RWPE2 (cell line): ENCODE measurements around the gene NKAIN2.
"Not testable (repeated sequence)": the region's sequence is repeated elsewhere in the genome, so short reads cannot be mapped to it uniquely, and the experiment has no call there.

Experiments used
- ATAC-seq: fragments of 200-7000 bp; cut with Tn5 transposase; 3 replicates; pipeline ENCODE4 v1.9.1; 2021; ENCODE audit warnings: low read depth
- DNase-seq: peaks from one replicate; pipeline ENCODE4 v3.0.0-alpha.2; 2020; ENCODE audit warnings: low spot score
- H3K27ac ChIP-seq: fragments of 450-650 bp; 2 replicates; pipeline ENCODE4 v1.5.1; 2017; ENCODE audit warnings: mild to moderate bottlenecking; ENCODE audit not compliant: poor library complexity, severe bottlenecking
- H3K27me3 ChIP-seq: fragments of 250-450 bp; sonication (Bioruptor Pico); 2 replicates; pipeline ENCODE4 v1.5.1; 2021; ENCODE audit warnings: mild to moderate bottlenecking, moderate library complexity; ENCODE audit not compliant: insufficient read depth, poor library complexity, severe bottlenecking
- H3K36me3 ChIP-seq: fragments of 250-450 bp; sonication (Bioruptor Pico); 2 replicates; pipeline ENCODE4 v1.5.1; 2020; ENCODE audit warnings: low read depth, mild to moderate bottlenecking, moderate library complexity
- H3K4me1 ChIP-seq: fragments of 250-450 bp; sonication (Bioruptor Pico); 2 replicates; pipeline ENCODE4 v1.5.1; 2021; ENCODE audit warnings: mild to moderate bottlenecking, moderate library complexity; ENCODE audit not compliant: insufficient read depth, poor library complexity, severe bottlenecking
- H3K4me3 ChIP-seq: fragments of 250-450 bp; sonication (Bioruptor Pico); 2 replicates; pipeline ENCODE4 v1.5.1; 2021; ENCODE audit warnings: mild to moderate bottlenecking, moderate library complexity; ENCODE audit not compliant: severe bottlenecking
- H3K9me3 ChIP-seq: fragments of 250-450 bp; sonication (Bioruptor Pico); 2 replicates; pipeline ENCODE4 v1.5.1; 2021; ENCODE audit warnings: mild to moderate bottlenecking, moderate library complexity; ENCODE audit not compliant: severe bottlenecking
- TF ChIP-seq, protein P1 (sequence below): fragments of 450-650 bp; IDR thresholded peaks from one replicate; pipeline ENCODE4 v1.5.1; 2017; ENCODE audit warnings: mild to moderate bottlenecking, moderate library complexity; ENCODE audit not compliant: poor library complexity, severe bottlenecking

Gene NKAIN2

GRCh38 chr6:124297507-124297906, 493.8 kb downstream of the NKAIN2 start:
- DNase-seq (no peak), ATAC-seq (no peak)
- Histone ChIP-seq H3K27me3 (no peaks in the 10 kb centered on the region), H3K4me1 (no peaks in the 10 kb centered on the region), H3K36me3 (no peaks in the 10 kb centered on the region), H3K9me3 (no peaks in the 10 kb centered on the region), H3K4me3 (no peak overlapping the region), H3K27ac (no peak overlapping the region)
- TF ChIP-seq, protein P1, sequence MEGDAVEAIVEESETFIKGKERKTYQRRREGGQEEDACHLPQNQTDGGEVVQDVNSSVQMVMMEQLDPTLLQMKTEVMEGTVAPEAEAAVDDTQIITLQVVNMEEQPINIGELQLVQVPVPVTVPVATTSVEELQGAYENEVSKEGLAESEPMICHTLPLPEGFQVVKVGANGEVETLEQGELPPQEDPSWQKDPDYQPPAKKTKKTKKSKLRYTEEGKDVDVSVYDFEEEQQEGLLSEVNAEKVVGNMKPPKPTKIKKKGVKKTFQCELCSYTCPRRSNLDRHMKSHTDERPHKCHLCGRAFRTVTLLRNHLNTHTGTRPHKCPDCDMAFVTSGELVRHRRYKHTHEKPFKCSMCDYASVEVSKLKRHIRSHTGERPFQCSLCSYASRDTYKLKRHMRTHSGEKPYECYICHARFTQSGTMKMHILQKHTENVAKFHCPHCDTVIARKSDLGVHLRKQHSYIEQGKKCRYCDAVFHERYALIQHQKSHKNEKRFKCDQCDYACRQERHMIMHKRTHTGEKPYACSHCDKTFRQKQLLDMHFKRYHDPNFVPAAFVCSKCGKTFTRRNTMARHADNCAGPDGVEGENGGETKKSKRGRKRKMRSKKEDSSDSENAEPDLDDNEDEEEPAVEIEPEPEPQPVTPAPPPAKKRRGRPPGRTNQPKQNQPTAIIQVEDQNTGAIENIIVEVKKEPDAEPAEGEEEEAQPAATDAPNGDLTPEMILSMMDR, result no peak

- H3K4me3 ChIP-seq, result no peak overlapping the region
- DNase-seq, result no peak
- TF ChIP-seq, protein P1, result no peak
These were observed 495.1 kb downstream of the NKAIN2 start for GRCh38 chr6:124298730-124299129.

DNA sequence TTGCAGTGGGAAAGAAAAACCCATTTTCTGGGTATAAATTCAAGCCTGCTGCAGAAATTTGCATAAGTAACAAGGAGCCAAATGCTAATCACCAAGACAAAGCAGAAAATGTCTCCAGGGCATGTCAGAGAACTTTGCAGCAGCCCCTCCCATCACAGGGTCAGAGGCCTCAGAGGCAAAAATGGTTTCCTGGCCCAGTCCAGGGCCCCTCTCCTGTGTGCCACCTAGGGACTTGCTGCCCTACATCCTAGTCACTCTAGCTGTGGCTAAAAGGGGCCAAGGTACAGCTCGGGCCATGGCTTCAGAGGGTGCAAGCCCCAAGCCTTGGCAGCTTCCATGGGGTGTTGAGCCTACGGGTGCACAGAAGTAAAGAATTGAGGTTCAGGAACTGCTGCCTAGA, 497.2 kb downstream of the NKAIN2 start:
- not testable (repeated sequence) for H3K36me3 ChIP-seq, H3K4me3 ChIP-seq, ATAC-seq, H3K9me3 ChIP-seq, H3K27ac ChIP-seq, H3K4me1 ChIP-seq, DNase-seq, H3K27me3 ChIP-seq

More at GRCh38 chr6:124298730-124299129, 495.1 kb downstream of the NKAIN2 start:
- no peaks in the 10 kb centered on the region for H3K36me3 ChIP-seq
- H3K27me3 ChIP-seq, result no peaks in the 10 kb centered on the region
- no peak for ATAC-seq
- H3K9me3 ChIP-seq, result no peaks in the 10 kb centered on the region
- H3K27ac ChIP-seq, result no peak overlapping the region
- H3K4me1 ChIP-seq, result no peaks in the 10 kb centered on the region

- Histone ChIP-seq H3K27me3 (no peaks in the 10 kb centered on the region), H3K36me3 (no peaks in the 10 kb centered on the region), H3K4me3 (no peak overlapping the region), H3K27ac (no peak overlapping the region), H3K4me1 (no peaks in the 10 kb centered on the region), H3K9me3 (no peaks in the 10 kb centered on the region)
- no peak for DNase-seq
- no peak for ATAC-seq
- TF ChIP-seq, protein P1, result no peak
These were observed 500.3 kb downstream of the NKAIN2 start for GRCh38 chr6:124303971-124304370.

- ATAC-seq (no peak), DNase-seq (no peak)
- no peak overlapping the region for H3K4me3 ChIP-seq
- H3K36me3 ChIP-seq, result no peaks in the 10 kb centered on the region
- H3K9me3 ChIP-seq, result no peaks in the 10 kb centered on the region
- H3K27ac ChIP-seq, result no peak overlapping the region
- no peaks in the 10 kb centered on the region for H3K27me3 ChIP-seq
- TF ChIP-seq, protein P1, result no peak
- H3K4me1 ChIP-seq, result no peaks in the 10 kb centered on the region
These were observed 506.5 kb downstream of the NKAIN2 start for GRCh38 chr6:124310139-124310538.
